Panc1 (cell line): ENCODE measurements around the gene TBCB.
A peak's percentile ranks its signal among the peaks of the same experiment; 100 is the strongest.

Experiments
- CTCF ChIP-seq: fragments of 450-650 bp; IDR thresholded peaks from 2 replicates; pipeline ENCODE4 v1.5.1; 2017; ENCODE audit warnings: mild to moderate bottlenecking
- POLR2AphosphoS5 ChIP-seq: IDR thresholded peaks from 2 replicates; pipeline ENCODE4 v1.6.1; 2012; ENCODE audit warnings: mild to moderate bottlenecking, low read depth, low read length, moderate library complexity
- REST ChIP-seq, 2 experiments: IDR thresholded peaks; 2 replicates each; pipeline ENCODE4 v1.6.1; 2011 to 2012; ENCODE audit warnings: low read depth in 2 of 2, control low read depth in 1 of 2, low read length in 1 of 2, mild to moderate bottlenecking in 1 of 2, moderate library complexity in 1 of 2; ENCODE audit not compliant: insufficient read depth in 1 of 2
- SIN3A ChIP-seq: IDR thresholded peaks from 2 replicates; pipeline ENCODE4 v1.6.1; 2012; ENCODE audit warnings: low read depth, mild to moderate bottlenecking, low read length, moderate library complexity, borderline replicate concordance; ENCODE audit not compliant: insufficient read depth
- TCF7L2 ChIP-seq: IDR thresholded peaks from 2 replicates; pipeline ENCODE4 v1.6.1; 2011; ENCODE audit warnings: mild to moderate bottlenecking, low read depth, low read length, inconsistent platforms

GRCh38 chr19:36141039-36141927, 26.0 kb downstream of the TBCB start:
- TF ChIP-seq POLR2AphosphoS5 (no peak; the same call in 1 of the 2 replicates), CTCF (no peak), TCF7L2 (no peak), REST (IDR thresholded peaks at IDR 0.05; ENCODE audit: insufficient read depth in 1 of 2, low read depth in 2 of 2, low read length in 1 of 2) (0 out of 4 replicates have a peak, but pooled peaks of 1 of the 2 experiments have one; percentile 4), SIN3A (no peak)
